Lower lobe of right lung (tissue), 2 donors: ENCODE results near the gene LYPD4. TPM values are rescaled to one million over a fixed set of nuclear protein-coding genes. Genes with fewer than 3 reads are reported as not detected.

Experiments
- ATAC-seq, 2 donors: fragments of 200-7000 bp; cut with Tn5 transposase; one replicate each; pipeline ENCODE4 v1.9.1; 2020 to 2022; ENCODE audit warnings: mild to moderate bottlenecking in 2 of 2, moderate library complexity in 2 of 2
- DNase-seq: peaks from one replicate; pipeline ENCODE4 v3.0.0-alpha.2; 2020
- H3K27ac ChIP-seq: fragments of 200-600 bp; one replicate; pipeline ENCODE4 v1.8.0; 2022
- H3K27me3 ChIP-seq: fragments of 200-600 bp; one replicate; pipeline ENCODE4 v1.8.0; 2022; ENCODE audit warnings: low read depth
- H3K36me3 ChIP-seq: fragments of 200-600 bp; one replicate; pipeline ENCODE4 v1.8.0; 2022; ENCODE audit warnings: mild to moderate bottlenecking
- H3K4me1 ChIP-seq: fragments of 200-600 bp; one replicate; pipeline ENCODE4 v1.8.0; 2022
- H3K4me3 ChIP-seq: fragments of 200-600 bp; one replicate; pipeline ENCODE4 v1.8.0; 2022; ENCODE audit warnings: mild to moderate bottlenecking
- H3K9me3 ChIP-seq: fragments of 200-600 bp; one replicate; pipeline ENCODE4 v1.8.0; 2022
- CTCF ChIP-seq: fragments of 200-600 bp; IDR thresholded peaks from one replicate; pipeline ENCODE4 v1.8.0; 2022; ENCODE audit warnings: antibody characterized with exemption, mild to moderate bottlenecking
- intact Hi-C: fragments of 100-400 bp; cut with DNase I; formaldehyde crosslinking; loops from one replicate; pipeline ENCODE4 v1.11.0; 2022
- total RNA-seq: library from RNA; stranded (reverse); fragmentation: NEBNext Ultra II Directional; extraction: Animal tissue kit (Norgen Biotek cat#: 25700); gene quantifications from one replicate; pipeline ENCODE4 v1.2.1, GENCODE V29; 2021
- donor health status: DM: no; HTN: yes; CAD: no; lungs with severe emphysema.

LYPD4 gene
- total RNA-seq, 1 donor from 2014 or later: not detected

- intact Hi-C loops: no loop called here
- Histone ChIP-seq H3K4me1 (peaks cover 93% of the 10 kb centered on the region), H3K4me3 (no peak overlapping the region), H3K9me3 (no peaks in the 10 kb centered on the region), H3K27me3 (no peaks in the 10 kb centered on the region), H3K27ac (no peak overlapping the region), H3K36me3 (peaks cover 98% of the 10 kb centered on the region)
- DNase-seq (peak; percentile 23), ATAC-seq (no peak)
- no peak for TF ChIP-seq CTCF
Measured at GRCh38 chr19:41866284-41866683, 21.8 kb upstream of the LYPD4 start.

GRCh38 chr19:41864374-41864773, 19.9 kb upstream of the LYPD4 start:
- Histone ChIP-seq H3K4me1 (peaks cover 82% of the 10 kb centered on the region), H3K9me3 (no peaks in the 10 kb centered on the region), H3K4me3 (no peak overlapping the region), H3K36me3 (peaks cover 86% of the 10 kb centered on the region), H3K27me3 (no peaks in the 10 kb centered on the region), H3K27ac (no peak overlapping the region)
- peak; percentile 16 for DNase-seq
- intact Hi-C loops: no loop called here
- no peak for ATAC-seq
- no peak for TF ChIP-seq CTCF

- Histone ChIP-seq H3K36me3 (peaks cover 75% of the 10 kb centered on the region), H3K4me3 (no peak overlapping the region), H3K27ac (no peak overlapping the region), H3K27me3 (no peaks in the 10 kb centered on the region), H3K4me1 (peaks cover 79% of the 10 kb centered on the region), H3K9me3 (no peaks in the 10 kb centered on the region)
- DNase-seq (no peak), ATAC-seq (no peak)
- intact Hi-C loops: no loop called here
- no peak for TF ChIP-seq CTCF
Measured at GRCh38 chr19:41863209-41863931, 18.9 kb upstream of the LYPD4 start.

- Histone ChIP-seq H3K27me3 (no peaks in the 10 kb centered on the region), H3K4me3 (no peak overlapping the region), H3K36me3 (peaks cover 67% of the 10 kb centered on the region), H3K4me1 (peaks cover 71% of the 10 kb centered on the region), H3K27ac (no peak overlapping the region), H3K9me3 (no peaks in the 10 kb centered on the region)
- intact Hi-C loops: no loop called here
- DNase-seq (no peak), ATAC-seq (no peak)
- TF ChIP-seq CTCF: no peak
Measured at GRCh38 chr19:41862445-41862986, 18.0 kb upstream of the LYPD4 start.

- ATAC-seq (no peak), DNase-seq (no peak)
- Histone ChIP-seq H3K4me1 (peaks cover 64% of the 10 kb centered on the region), H3K4me3 (peak overlapping the region; percentile 90), H3K27me3 (no peaks in the 10 kb centered on the region), H3K9me3 (no peaks in the 10 kb centered on the region), H3K27ac (no peak overlapping the region), H3K36me3 (peaks cover 62% of the 10 kb centered on the region)
- intact Hi-C loops: no loop called here
- no peak for TF ChIP-seq CTCF
Measured at GRCh38 chr19:41861846-41862245, 17.4 kb upstream of the LYPD4 start.
